ENCODE data around the gene PDE4D.
"Not testable (repeated sequence)": the region's sequence is repeated elsewhere in the genome, so short reads cannot be mapped to it uniquely, and the experiment has no call there.

PDE4D gene

GRCh38 chr5:59387127-59387526, 506.4 kb downstream of the PDE4D start:
- TF ChIP-seq CTCF (IDR thresholded peaks at IDR 0.05): no peak
- TF ChIP-seq ZFX (IDR thresholded peaks at IDR 0.05; ENCODE audit: borderline replicate concordance): no peak
- no peak overlapping the region for H3K27ac ChIP-seq

- TF ChIP-seq CTCF (IDR thresholded peaks at IDR 0.05) (no peak), ZFX (IDR thresholded peaks at IDR 0.05; ENCODE audit: borderline replicate concordance) (no peak)
- peak overlapping the region; percentile 22; the same call in 1 of the 2 replicates for H3K27ac ChIP-seq
Observed at GRCh38 chr5:59385700-59386099, 507.8 kb downstream of the PDE4D start.

- H3K27ac ChIP-seq: peak overlapping the region; percentile 84
Observed at GRCh38 chr5:59380350-59380951, 513.1 kb downstream of the PDE4D start.

GRCh38 chr5:59374036-59374435, 519.5 kb downstream of the PDE4D start:
- not testable (repeated sequence) for H3K27ac ChIP-seq

More at GRCh38 chr5:59380350-59380951, 513.1 kb downstream of the PDE4D start:
- no peak for TF ChIP-seq ZFX (IDR thresholded peaks at IDR 0.05; ENCODE audit: borderline replicate concordance)
- peak; percentile 70 for TF ChIP-seq CTCF (IDR thresholded peaks at IDR 0.05)

GRCh38 chr5:59371525-59372127, 521.9 kb downstream of the PDE4D start:
- H3K27ac ChIP-seq: no peak overlapping the region
- TF ChIP-seq CTCF (IDR thresholded peaks at IDR 0.05) (no peak), ZFX (IDR thresholded peaks at IDR 0.05; ENCODE audit: borderline replicate concordance) (no peak)

GRCh38 chr5:59368951-59369350, 524.6 kb downstream of the PDE4D start:
- H3K27ac ChIP-seq: no peak overlapping the region
- TF ChIP-seq ZFX (IDR thresholded peaks at IDR 0.05; ENCODE audit: borderline replicate concordance) (no peak), CTCF (IDR thresholded peaks at IDR 0.05) (no peak)

GRCh38 chr5:59367791-59368394, 525.6 kb downstream of the PDE4D start:
- TF ChIP-seq ZFX (IDR thresholded peaks at IDR 0.05; ENCODE audit: borderline replicate concordance) (no peak), CTCF (IDR thresholded peaks at IDR 0.05) (peak; percentile 81)
- H3K27ac ChIP-seq: no peak overlapping the region

All from 22Rv1 (cell line).